ENCODE data around the gene ASB14.
"Not testable (repeated sequence)": the region's sequence is repeated elsewhere in the genome, so short reads cannot be mapped to it uniquely, and the experiment has no call there.

ASB14 gene

GRCh38 chr3:57331078-57331610 is 38.7 kb upstream of the ASB14 start:
- no peak for ATAC-seq
- TF ChIP-seq POU6F1 (CRISPR knock-in tag; IDR thresholded peaks at IDR 0.05; ENCODE audit: borderline replicate concordance, low read depth): no peak

- ATAC-seq: not testable (repeated sequence)
These were observed 34.0 kb upstream of the ASB14 start for GRCh38 chr3:57326498-57326897.

- TF ChIP-seq ZFP3 (CRISPR knock-in tag; IDR thresholded peaks at IDR 0.05) (no peak), GLIS3 (CRISPR knock-in tag; IDR thresholded peaks at IDR 0.05) (no peak), TOX (CRISPR knock-in tag; IDR thresholded peaks at IDR 0.05; ENCODE audit: borderline replicate concordance) (no peak), ZC3H10 (CRISPR knock-in tag; IDR thresholded peaks at IDR 0.05) (no peak), ZNF70 (CRISPR knock-in tag; IDR thresholded peaks at IDR 0.05) (no peak)
- no peak for ATAC-seq
These were observed 21.7 kb upstream of the ASB14 start for GRCh38 chr3:57314204-57314603.

DNA sequence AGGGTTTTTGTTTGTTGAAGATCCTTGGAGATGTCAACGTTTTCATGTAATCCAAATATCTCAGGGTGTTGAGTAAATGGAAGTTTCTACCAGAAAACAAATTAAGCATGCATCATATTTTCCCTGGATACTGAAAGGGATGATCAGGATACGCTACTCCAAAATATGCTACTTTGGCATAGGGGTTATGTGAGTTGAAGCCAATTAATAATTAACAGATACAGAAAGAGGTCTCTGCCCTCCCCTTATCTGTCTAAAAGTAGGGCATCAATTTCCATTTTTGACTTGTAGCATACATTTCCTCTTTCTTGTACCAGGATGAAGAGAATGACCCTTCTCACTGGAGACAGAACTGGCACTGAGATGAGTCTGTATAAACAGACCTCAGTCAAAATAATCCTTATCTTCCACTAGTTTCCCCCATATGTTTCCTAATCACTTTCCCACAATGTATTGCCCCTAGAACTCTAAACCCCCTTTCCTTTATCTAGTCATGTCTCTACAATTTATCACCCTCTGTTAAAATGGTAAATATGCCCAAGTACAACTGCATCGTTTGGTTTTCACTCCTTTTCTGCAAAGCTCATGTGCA is 17.4 kb upstream of the ASB14 start:
- ATAC-seq: no peak
- TF ChIP-seq CREB5 (CRISPR knock-in tag; IDR thresholded peaks at IDR 0.05; ENCODE audit: low read depth) (no peak), TOX (CRISPR knock-in tag; IDR thresholded peaks at IDR 0.05; ENCODE audit: borderline replicate concordance) (no peak), TCF4 (CRISPR knock-in tag; IDR thresholded peaks at IDR 0.05; ENCODE audit: borderline replicate concordance) (no peak), TSHZ2 (CRISPR knock-in tag; IDR thresholded peaks at IDR 0.05) (no peak), POU6F1 (CRISPR knock-in tag; IDR thresholded peaks at IDR 0.05; ENCODE audit: borderline replicate concordance, low read depth) (no peak), ZNF565 (CRISPR knock-in tag; conservative IDR thresholded peaks at IDR 0.05; ENCODE audit: low read depth) (no peak), ZC3H10 (CRISPR knock-in tag; IDR thresholded peaks at IDR 0.05) (no peak), ZFP30 (CRISPR knock-in tag; IDR thresholded peaks at IDR 0.05) (no peak), OSR1 (CRISPR knock-in tag; IDR thresholded peaks at IDR 0.05) (no peak)
- TF ChIP-seq, protein P1, sequence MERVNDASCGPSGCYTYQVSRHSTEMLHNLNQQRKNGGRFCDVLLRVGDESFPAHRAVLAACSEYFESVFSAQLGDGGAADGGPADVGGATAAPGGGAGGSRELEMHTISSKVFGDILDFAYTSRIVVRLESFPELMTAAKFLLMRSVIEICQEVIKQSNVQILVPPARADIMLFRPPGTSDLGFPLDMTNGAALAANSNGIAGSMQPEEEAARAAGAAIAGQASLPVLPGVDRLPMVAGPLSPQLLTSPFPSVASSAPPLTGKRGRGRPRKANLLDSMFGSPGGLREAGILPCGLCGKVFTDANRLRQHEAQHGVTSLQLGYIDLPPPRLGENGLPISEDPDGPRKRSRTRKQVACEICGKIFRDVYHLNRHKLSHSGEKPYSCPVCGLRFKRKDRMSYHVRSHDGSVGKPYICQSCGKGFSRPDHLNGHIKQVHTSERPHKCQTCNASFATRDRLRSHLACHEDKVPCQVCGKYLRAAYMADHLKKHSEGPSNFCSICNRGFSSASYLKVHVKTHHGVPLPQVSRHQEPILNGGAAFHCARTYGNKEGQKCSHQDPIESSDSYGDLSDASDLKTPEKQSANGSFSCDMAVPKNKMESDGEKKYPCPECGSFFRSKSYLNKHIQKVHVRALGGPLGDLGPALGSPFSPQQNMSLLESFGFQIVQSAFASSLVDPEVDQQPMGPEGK (CRISPR knock-in tag; IDR thresholded peaks at IDR 0.05; ENCODE audit: borderline replicate concordance): no peak
- TF ChIP-seq, protein P2, sequence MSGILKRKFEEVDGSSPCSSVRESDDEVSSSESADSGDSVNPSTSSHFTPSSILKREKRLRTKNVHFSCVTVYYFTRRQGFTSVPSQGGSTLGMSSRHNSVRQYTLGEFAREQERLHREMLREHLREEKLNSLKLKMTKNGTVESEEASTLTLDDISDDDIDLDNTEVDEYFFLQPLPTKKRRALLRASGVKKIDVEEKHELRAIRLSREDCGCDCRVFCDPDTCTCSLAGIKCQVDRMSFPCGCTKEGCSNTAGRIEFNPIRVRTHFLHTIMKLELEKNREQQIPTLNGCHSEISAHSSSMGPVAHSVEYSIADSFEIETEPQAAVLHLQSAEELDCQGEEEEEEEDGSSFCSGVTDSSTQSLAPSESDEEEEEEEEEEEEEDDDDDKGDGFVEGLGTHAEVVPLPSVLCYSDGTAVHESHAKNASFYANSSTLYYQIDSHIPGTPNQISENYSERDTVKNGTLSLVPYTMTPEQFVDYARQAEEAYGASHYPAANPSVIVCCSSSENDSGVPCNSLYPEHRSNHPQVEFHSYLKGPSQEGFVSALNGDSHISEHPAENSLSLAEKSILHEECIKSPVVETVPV (CRISPR knock-in tag; IDR thresholded peaks at IDR 0.05): no peak

GRCh38 chr3:57303520-57303919 is 11.0 kb upstream of the ASB14 start:
- ATAC-seq: peak; percentile 63

All from SK-N-SH treated with all-trans-retinoic acid at 6 μM for 48 hours (cell line).